ENCODE measurements around the gene JMY.
A peak's percentile ranks its signal among the peaks of the same experiment; 100 is the strongest.

JMY gene

GRCh38 chr5:79255786-79256557 is 20.0 kb downstream of the JMY start:
- Histone ChIP-seq H3F3A (ENCODE audit: insufficient read depth, low read length) (no peaks in the 10 kb centered on the region), H3K27me3 (ENCODE audit: insufficient read depth, low read length) (no peaks in the 10 kb centered on the region; the same call in 1 of the 2 replicates), H4K20me1 (ENCODE audit: insufficient read depth, low read length) (no peaks in the 10 kb centered on the region), H3K4me3 (ENCODE audit: low read depth, low read length, poor library complexity, severe bottlenecking) (no peak overlapping the region), H3K4me1 (ENCODE audit: insufficient read depth, low read length, severe bottlenecking) (no peaks in the 10 kb centered on the region), H3K9me3 (ENCODE audit: low read length) (no peaks in the 10 kb centered on the region), H3K4me2 (ENCODE audit: low read length) (no peak overlapping the region), H3K36me3 (ENCODE audit: insufficient read depth, low read length) (no peaks in the 10 kb centered on the region), H3K27ac (ENCODE audit: low read depth, low read length, poor library complexity, severe bottlenecking) (no peak overlapping the region), H3K79me2 (ENCODE audit: insufficient read depth, low read length) (no peaks in the 10 kb centered on the region), H3K9me2 (ENCODE audit: low read depth, low read length) (no peaks in the 10 kb centered on the region), H2AFZ (ENCODE audit: low read length) (no peak overlapping the region), H3K9ac (ENCODE audit: low read length) (no peak overlapping the region)
- TF ChIP-seq EZH2 (IDR thresholded peaks at IDR 0.05; ENCODE audit: borderline replicate concordance, low read length) (no peak), CTCF (IDR thresholded peaks at IDR 0.05; ENCODE audit: low read length) (peak; percentile 62; the same call in 1 of the 2 replicates)

DNA sequence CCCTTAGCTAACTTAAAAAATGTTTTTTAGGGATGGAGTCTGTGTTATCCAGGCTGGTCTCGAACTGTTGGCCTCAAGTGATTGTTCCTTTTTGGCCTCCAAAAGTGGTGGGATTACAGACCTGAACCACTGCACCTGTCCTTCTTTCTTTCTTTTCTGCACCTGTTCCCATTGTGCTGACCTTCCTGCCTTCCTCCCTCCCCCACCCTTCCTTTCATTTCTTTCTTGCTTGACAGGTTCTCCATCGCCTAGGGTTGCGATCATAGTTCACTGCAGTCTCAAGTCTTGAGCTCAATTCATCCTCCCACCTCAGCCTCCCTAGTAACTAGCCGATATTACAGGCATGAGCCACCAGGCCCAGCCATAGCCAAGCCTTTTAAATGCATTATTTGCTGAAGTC is 20.6 kb downstream of the JMY start:
- H3K36me3 ChIP-seq (ENCODE audit: insufficient read depth, low read length) = no peaks in the 10 kb centered on the region
- TF ChIP-seq CTCF (IDR thresholded peaks at IDR 0.05; ENCODE audit: low read length) (no peak), EZH2 (IDR thresholded peaks at IDR 0.05; ENCODE audit: borderline replicate concordance, low read length) (no peak)
- H3K9ac ChIP-seq (ENCODE audit: low read length) = no peak overlapping the region
- H3F3A ChIP-seq (ENCODE audit: insufficient read depth, low read length) = no peaks in the 10 kb centered on the region
- no peak overlapping the region for H2AFZ ChIP-seq (ENCODE audit: low read length)
- no peak overlapping the region for H3K27ac ChIP-seq (ENCODE audit: low read depth, low read length, poor library complexity, severe bottlenecking)
- no peak overlapping the region for H3K4me3 ChIP-seq (ENCODE audit: low read depth, low read length, poor library complexity, severe bottlenecking)
- no peaks in the 10 kb centered on the region; the same call in 1 of the 2 replicates for H3K27me3 ChIP-seq (ENCODE audit: insufficient read depth, low read length)
- no peaks in the 10 kb centered on the region for H3K79me2 ChIP-seq (ENCODE audit: insufficient read depth, low read length)
- H3K4me1 ChIP-seq (ENCODE audit: insufficient read depth, low read length, severe bottlenecking) = no peaks in the 10 kb centered on the region
- H3K9me2 ChIP-seq (ENCODE audit: low read depth, low read length) = no peaks in the 10 kb centered on the region
- H3K9me3 ChIP-seq (ENCODE audit: low read length) = no peaks in the 10 kb centered on the region
- H4K20me1 ChIP-seq (ENCODE audit: insufficient read depth, low read length) = no peaks in the 10 kb centered on the region
- no peak overlapping the region for H3K4me2 ChIP-seq (ENCODE audit: low read length)

DNA sequence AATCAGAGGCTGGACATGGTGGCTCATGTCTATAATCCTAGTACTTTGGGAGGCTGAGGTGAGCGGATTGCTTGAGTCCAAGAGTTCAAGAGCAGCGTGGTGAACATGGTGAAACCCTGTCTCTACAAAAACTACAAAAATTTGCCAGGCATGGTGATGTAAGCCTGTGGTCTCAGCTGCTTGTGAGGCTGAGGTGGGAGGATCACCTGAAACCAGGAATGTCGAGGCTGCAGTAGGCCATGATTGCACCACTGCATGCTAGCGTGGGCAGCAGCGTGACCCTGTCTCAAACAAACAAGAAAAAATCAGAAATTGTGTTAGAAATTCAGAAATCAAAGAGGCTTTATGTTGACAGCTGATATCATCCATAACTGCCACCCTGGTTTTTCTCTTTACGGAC is 21.4 kb downstream of the JMY start:
- H3K9ac ChIP-seq (ENCODE audit: low read length) = no peak overlapping the region
- H3K9me3 ChIP-seq (ENCODE audit: low read length) = no peaks in the 10 kb centered on the region
- H3K36me3 ChIP-seq (ENCODE audit: insufficient read depth, low read length) = no peaks in the 10 kb centered on the region
- no peak overlapping the region for H3K27ac ChIP-seq (ENCODE audit: low read depth, low read length, poor library complexity, severe bottlenecking)
- H3K79me2 ChIP-seq (ENCODE audit: insufficient read depth, low read length) = no peaks in the 10 kb centered on the region
- TF ChIP-seq CTCF (IDR thresholded peaks at IDR 0.05; ENCODE audit: low read length) = no peak
- no peak for TF ChIP-seq EZH2 (IDR thresholded peaks at IDR 0.05; ENCODE audit: borderline replicate concordance, low read length)
- H3K27me3 ChIP-seq (ENCODE audit: insufficient read depth, low read length) = no peaks in the 10 kb centered on the region; the same call in 1 of the 2 replicates
- no peaks in the 10 kb centered on the region for H4K20me1 ChIP-seq (ENCODE audit: insufficient read depth, low read length)
- H3K4me3 ChIP-seq (ENCODE audit: low read depth, low read length, poor library complexity, severe bottlenecking) = no peak overlapping the region
- no peak overlapping the region for H2AFZ ChIP-seq (ENCODE audit: low read length)
- no peak overlapping the region for H3K4me2 ChIP-seq (ENCODE audit: low read length)
- no peaks in the 10 kb centered on the region for H3F3A ChIP-seq (ENCODE audit: insufficient read depth, low read length)
- no peaks in the 10 kb centered on the region for H3K9me2 ChIP-seq (ENCODE audit: low read depth, low read length)
- no peaks in the 10 kb centered on the region for H3K4me1 ChIP-seq (ENCODE audit: insufficient read depth, low read length, severe bottlenecking)
